Caco-2 (cell line): ENCODE results near the gene ST8SIA1. TPM values are rescaled to one million over a fixed set of nuclear protein-coding genes. Genes with fewer than 3 reads are reported as not detected.

Source experiments
- BruUV-seq: library from RNA; stranded (reverse); fragments of 400-500 nt; replicated peaks from 2 replicates; lab custom pipeline; 2021; lab: Mats Ljungman, UMichigan
- CTCF ChIA-PET: fragments of 300-600 bp; sonication (Branson Sonifier 250); formaldehyde crosslinking; loops from one replicate; lab custom pipeline; 2022; ENCODE audit warnings: antibody characterized with exemption; lab: Charles Lee
- POLR2A ChIA-PET: fragments of 300-600 bp; sonication (Branson Sonifier 250); formaldehyde crosslinking; loops from one replicate; lab custom pipeline; 2022; ENCODE audit warnings: antibody characterized with exemption; lab: Charles Lee
- DNase-seq, 2 experiments: peaks; one replicate each; pipeline versions ENCODE4 v3.0.0 to v3.0.0-alpha.2; 2020 to 2022
- H3K27me3 ChIP-seq: replicated peaks from 2 replicates; pipeline ENCODE4 v1.6.0; 2011; ENCODE audit warnings: low read length; ENCODE audit not compliant: control insufficient read depth, insufficient read depth
- H3K36me3 ChIP-seq: 2 replicates; pipeline ENCODE4 v1.5.1; 2011; ENCODE audit warnings: low read length; ENCODE audit not compliant: control insufficient read depth, insufficient read depth
- H3K4me1 ChIP-seq: fragments of 250-450 bp; sonication (Bioruptor Pico); 2 replicates; pipeline ENCODE4 v1.5.1; 2020; ENCODE audit warnings: mild to moderate bottlenecking
- H3K4me3 ChIP-seq: 2 replicates; pipeline ENCODE4 v1.5.1; 2011; ENCODE audit warnings: low read depth, mild to moderate bottlenecking, control low read depth, low read length
- H3K9me3 ChIP-seq: fragments of 250-450 bp; sonication (Bioruptor Pico); 2 replicates; pipeline ENCODE4 v1.5.1; 2020; ENCODE audit warnings: mild to moderate bottlenecking, moderate library complexity
- H3K27ac Mint-ChIP-seq: one replicate; pipeline ENCODE4 v1.8.0; 2022; ENCODE audit warnings: mixed read lengths; ENCODE audit not compliant: unreplicated experiment
- H3K27me3 Mint-ChIP-seq: one replicate; pipeline ENCODE4 v1.8.0; 2022; ENCODE audit warnings: mixed read lengths; ENCODE audit not compliant: insufficient read depth, unreplicated experiment
- H3K36me3 Mint-ChIP-seq: one replicate; pipeline ENCODE4 v1.8.0; 2022; ENCODE audit warnings: mild to moderate bottlenecking, mixed read lengths; ENCODE audit not compliant: insufficient read depth, unreplicated experiment
- H3K4me1 Mint-ChIP-seq: one replicate; pipeline ENCODE4 v1.8.0; 2022; ENCODE audit warnings: low read depth, mixed read lengths; ENCODE audit not compliant: unreplicated experiment
- H3K4me3 Mint-ChIP-seq: one replicate; pipeline ENCODE4 v1.8.0; 2022; ENCODE audit warnings: mild to moderate bottlenecking, moderate library complexity, mixed read lengths; ENCODE audit not compliant: unreplicated experiment
- H3K9me3 Mint-ChIP-seq: one replicate; pipeline ENCODE4 v1.8.0; 2022; ENCODE audit warnings: mixed read lengths; ENCODE audit not compliant: unreplicated experiment
- intact Hi-C: fragments of 100-400 bp; cut with micrococcal nuclease; formaldehyde crosslinking; loops from one replicate; pipeline ENCODE4 v1.10.0; 2022; ENCODE audit not compliant: unreplicated experiment
- total RNA-seq: library from RNA; stranded (reverse); gene quantifications from 2 replicates; pipeline ENCODE4 v1.2.3, GENCODE V29; 2022
- TF ChIP-seq, protein P1 (sequence below), 2 experiments: fragments of 200-600 bp in 1 of 2; IDR thresholded peaks; 1 replicate in 1 of 2; 2 replicates in 1 of 2; pipeline versions ENCODE4 v1.5.1 to v1.8.0; 2011 to 2022; ENCODE audit warnings: antibody characterized with exemption in 1 of 2, control low read depth in 1 of 2, inconsistent platforms in 1 of 2, low read depth in 1 of 2, low read length in 1 of 2, mild to moderate bottlenecking in 1 of 2, moderate library complexity in 1 of 2; ENCODE audit not compliant: insufficient read depth in 1 of 2, severe bottlenecking in 1 of 2, unreplicated experiment in 1 of 2

The ST8SIA1 gene
- total RNA-seq, 1 experiment from 2014 or later, result not detected

GRCh38 chr12:22276313-22276712, 58.2 kb downstream of the ST8SIA1 start:
- H3K27me3 Mint-ChIP-seq, result peaks cover 27% of the 10 kb centered on the region
- Histone ChIP-seq H3K36me3 (no peaks in the 10 kb centered on the region), H3K4me1 (no peaks in the 10 kb centered on the region), H3K4me3 (no peak overlapping the region), H3K9me3 (no peaks in the 10 kb centered on the region), H3K27me3 (peaks cover 2% of the 10 kb centered on the region; the same call in 1 of the 2 replicates)
- ChIA-PET POLR2A (no interaction called here), CTCF (no interaction called here)
- TF ChIP-seq, protein P1, sequence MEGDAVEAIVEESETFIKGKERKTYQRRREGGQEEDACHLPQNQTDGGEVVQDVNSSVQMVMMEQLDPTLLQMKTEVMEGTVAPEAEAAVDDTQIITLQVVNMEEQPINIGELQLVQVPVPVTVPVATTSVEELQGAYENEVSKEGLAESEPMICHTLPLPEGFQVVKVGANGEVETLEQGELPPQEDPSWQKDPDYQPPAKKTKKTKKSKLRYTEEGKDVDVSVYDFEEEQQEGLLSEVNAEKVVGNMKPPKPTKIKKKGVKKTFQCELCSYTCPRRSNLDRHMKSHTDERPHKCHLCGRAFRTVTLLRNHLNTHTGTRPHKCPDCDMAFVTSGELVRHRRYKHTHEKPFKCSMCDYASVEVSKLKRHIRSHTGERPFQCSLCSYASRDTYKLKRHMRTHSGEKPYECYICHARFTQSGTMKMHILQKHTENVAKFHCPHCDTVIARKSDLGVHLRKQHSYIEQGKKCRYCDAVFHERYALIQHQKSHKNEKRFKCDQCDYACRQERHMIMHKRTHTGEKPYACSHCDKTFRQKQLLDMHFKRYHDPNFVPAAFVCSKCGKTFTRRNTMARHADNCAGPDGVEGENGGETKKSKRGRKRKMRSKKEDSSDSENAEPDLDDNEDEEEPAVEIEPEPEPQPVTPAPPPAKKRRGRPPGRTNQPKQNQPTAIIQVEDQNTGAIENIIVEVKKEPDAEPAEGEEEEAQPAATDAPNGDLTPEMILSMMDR (IDR thresholded peaks at IDR 0.05; ENCODE audit: insufficient read depth in 1 of 2, low read depth in 1 of 2, low read length in 1 of 2, severe bottlenecking in 1 of 2, unreplicated experiment in 1 of 2), result no peak
- intact Hi-C loops, result no loop called here
- H3K9me3 Mint-ChIP-seq, result peaks cover 10% of the 10 kb centered on the region
- DNase-seq, result no peak
- no peak overlapping the region for H3K27ac Mint-ChIP-seq
- no TSS peak for BruUV-seq
- H3K4me1 Mint-ChIP-seq, result no peaks in the 10 kb centered on the region
- H3K4me3 Mint-ChIP-seq, result no peak overlapping the region
- H3K36me3 Mint-ChIP-seq, result no peaks in the 10 kb centered on the region

DNA sequence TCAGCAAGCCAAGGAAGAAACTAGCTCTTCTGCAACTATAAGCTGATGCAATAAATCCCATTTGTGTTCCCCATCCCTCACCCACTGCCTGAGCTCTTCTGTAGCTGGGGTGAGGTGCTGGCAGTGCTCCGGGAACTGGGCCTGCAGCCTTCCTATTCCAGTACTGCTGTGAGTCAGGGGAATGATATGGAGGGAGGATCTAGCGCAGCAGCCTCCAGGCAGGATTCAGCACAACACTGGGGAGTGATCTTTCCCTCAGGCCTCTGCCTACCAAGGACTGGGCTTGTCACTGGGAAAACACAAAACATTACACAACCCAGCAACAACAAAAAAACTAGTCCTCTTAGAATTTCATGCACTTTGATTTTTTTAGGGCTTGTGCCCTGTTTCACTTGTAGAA, 58.7 kb downstream of the ST8SIA1 start:
- H3K9me3 ChIP-seq, result no peaks in the 10 kb centered on the region
- Mint-ChIP-seq H3K4me3 (no peak overlapping the region), H3K27ac (no peak overlapping the region), H3K27me3 (peaks cover 27% of the 10 kb centered on the region), H3K9me3 (peaks cover 10% of the 10 kb centered on the region), H3K36me3 (no peaks in the 10 kb centered on the region), H3K4me1 (no peaks in the 10 kb centered on the region)
- TF ChIP-seq, protein P1 (IDR thresholded peaks at IDR 0.05; ENCODE audit: insufficient read depth in 1 of 2, low read depth in 1 of 2, low read length in 1 of 2, severe bottlenecking in 1 of 2, unreplicated experiment in 1 of 2), result no peak
- POLR2A ChIA-PET, result no interaction called here
- no TSS peak for BruUV-seq
- H3K4me3 ChIP-seq, result no peak overlapping the region
- intact Hi-C loops, result no loop called here
- CTCF ChIA-PET, result no interaction called here
- H3K4me1 ChIP-seq, result no peaks in the 10 kb centered on the region
- peak; percentile 13 to 59 for DNase-seq
- peaks cover 2% of the 10 kb centered on the region; the same call in 1 of the 2 replicates for H3K27me3 ChIP-seq
- H3K36me3 ChIP-seq, result no peaks in the 10 kb centered on the region

DNA sequence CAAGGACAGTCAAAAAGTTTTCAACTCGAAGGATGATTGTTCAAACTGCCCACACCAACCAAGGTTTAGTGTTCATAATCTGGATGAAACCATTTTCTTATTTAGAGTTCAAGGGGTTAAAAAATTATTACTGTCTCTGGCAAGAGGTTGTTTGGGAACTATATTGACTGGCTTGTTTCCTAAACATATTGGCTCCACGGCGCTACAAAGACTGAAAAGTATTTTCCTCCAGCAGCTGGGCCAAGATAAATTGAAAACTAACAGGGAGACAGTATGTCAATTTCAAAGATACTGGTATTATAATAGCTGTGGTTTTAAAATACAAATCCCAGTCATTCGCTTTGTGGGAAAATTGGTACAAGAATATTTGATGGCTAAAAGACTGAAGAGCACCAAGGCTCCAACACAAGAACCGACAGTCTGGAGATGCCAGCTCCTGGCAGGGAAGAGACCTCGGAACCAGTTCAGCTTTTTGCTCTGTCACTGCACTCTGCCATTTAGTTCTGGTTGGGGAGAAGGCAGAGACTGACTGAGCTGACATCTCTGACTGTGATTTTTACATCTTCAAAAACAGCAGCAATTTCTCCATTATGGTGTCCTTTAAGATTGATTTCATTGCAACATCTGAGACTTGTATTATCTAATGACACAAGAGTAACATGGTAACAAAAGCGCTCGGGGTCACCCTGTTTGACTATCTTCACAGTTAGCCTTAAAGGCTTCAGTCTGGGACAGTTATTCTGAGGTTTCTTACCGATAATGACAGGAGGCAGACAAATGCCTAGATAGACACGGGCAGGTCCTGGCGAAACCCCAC, 62.0 kb downstream of the ST8SIA1 start:
- DNase-seq, result no peak
- Mint-ChIP-seq H3K36me3 (no peaks in the 10 kb centered on the region), H3K27me3 (peaks cover 25% of the 10 kb centered on the region), H3K27ac (no peak overlapping the region), H3K4me1 (no peaks in the 10 kb centered on the region), H3K9me3 (no peaks in the 10 kb centered on the region), H3K4me3 (no peak overlapping the region)
- POLR2A ChIA-PET, result no interaction called here
- Histone ChIP-seq H3K9me3 (no peaks in the 10 kb centered on the region), H3K4me3 (no peak overlapping the region), H3K4me1 (no peaks in the 10 kb centered on the region), H3K36me3 (no peaks in the 10 kb centered on the region), H3K27me3 (no peaks in the 10 kb centered on the region)
- intact Hi-C loops, result no loop called here
- CTCF ChIA-PET, result no interaction called here
- TF ChIP-seq, protein P1 (IDR thresholded peaks at IDR 0.05; ENCODE audit: insufficient read depth in 1 of 2, low read depth in 1 of 2, low read length in 1 of 2, severe bottlenecking in 1 of 2, unreplicated experiment in 1 of 2), result no peak
- BruUV-seq, result no TSS peak
